ENCODE measurements around the gene CTDSP2. TPM values are rescaled to one million over a fixed set of nuclear protein-coding genes. Genes with fewer than 3 reads are reported as not detected.

The CTDSP2 gene
- total RNA-seq, 1 donor from 2014 or later = 129 TPM

DNA sequence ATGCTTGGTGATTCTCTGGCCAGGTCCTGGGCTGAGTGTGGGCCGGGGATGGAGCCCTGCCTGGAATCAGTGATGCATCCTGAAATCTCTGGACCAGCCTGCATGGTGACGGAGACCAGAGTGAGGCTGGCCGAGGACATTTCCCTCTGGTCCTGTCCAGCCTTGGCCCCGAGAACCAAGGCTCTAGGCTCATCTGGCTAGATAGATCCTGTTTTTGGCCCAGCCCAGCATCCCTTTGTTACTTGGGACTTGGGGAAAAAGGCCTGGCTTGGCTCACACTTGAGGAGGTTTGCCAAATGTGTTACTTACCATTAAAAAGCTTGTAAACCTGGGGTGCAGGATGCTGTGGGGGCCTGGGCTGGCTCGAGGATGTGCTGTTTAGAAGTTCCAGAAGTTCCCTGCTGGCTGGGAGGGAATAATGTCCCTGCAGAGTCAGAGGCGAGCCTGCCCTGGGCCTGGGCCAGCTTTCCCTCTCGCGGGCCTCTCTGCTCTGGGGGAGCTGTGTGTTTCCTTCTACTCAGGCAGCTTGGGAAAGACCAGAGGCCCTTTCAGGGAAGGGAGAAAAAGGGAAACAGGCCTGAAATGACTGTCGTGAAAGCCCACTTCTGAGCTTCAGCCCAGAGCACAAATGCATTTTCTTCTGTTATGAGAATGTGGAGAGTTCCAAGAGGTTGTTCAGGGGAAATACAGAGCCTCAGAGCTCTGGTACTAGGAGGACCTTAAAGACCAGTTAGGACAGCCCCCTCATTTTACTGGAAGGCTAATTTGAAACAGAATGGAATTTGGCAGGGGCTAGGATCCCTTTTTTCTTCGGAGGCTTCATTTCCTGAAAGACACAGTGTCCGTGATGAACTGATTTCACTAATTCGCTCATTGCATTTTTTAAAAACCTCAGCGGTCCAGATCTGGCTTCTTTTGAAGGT is 47.2 kb upstream of the CTDSP2 start:
- intact Hi-C loops (cut with DNase I) = loop anchor here (5.0 kb wide), 1 partner anchor 371 kb away; the partner anchor contains the start of genes DDIT3 and MBD6
- no peaks in the 10 kb centered on the region for H3K27me3 ChIP-seq
- peak in 1 of 2 donors; percentile 96 for DNase-seq (ENCODE audit: low spot score in 2 of 2)
- TF ChIP-seq, protein P1, sequence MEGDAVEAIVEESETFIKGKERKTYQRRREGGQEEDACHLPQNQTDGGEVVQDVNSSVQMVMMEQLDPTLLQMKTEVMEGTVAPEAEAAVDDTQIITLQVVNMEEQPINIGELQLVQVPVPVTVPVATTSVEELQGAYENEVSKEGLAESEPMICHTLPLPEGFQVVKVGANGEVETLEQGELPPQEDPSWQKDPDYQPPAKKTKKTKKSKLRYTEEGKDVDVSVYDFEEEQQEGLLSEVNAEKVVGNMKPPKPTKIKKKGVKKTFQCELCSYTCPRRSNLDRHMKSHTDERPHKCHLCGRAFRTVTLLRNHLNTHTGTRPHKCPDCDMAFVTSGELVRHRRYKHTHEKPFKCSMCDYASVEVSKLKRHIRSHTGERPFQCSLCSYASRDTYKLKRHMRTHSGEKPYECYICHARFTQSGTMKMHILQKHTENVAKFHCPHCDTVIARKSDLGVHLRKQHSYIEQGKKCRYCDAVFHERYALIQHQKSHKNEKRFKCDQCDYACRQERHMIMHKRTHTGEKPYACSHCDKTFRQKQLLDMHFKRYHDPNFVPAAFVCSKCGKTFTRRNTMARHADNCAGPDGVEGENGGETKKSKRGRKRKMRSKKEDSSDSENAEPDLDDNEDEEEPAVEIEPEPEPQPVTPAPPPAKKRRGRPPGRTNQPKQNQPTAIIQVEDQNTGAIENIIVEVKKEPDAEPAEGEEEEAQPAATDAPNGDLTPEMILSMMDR (IDR thresholded peaks at IDR 0.05) = no peak
- peak overlapping the region; percentile 8 to 16 for H3K4me3 ChIP-seq
- no peaks in the 10 kb centered on the region for H3K9me3 ChIP-seq
- peak overlapping the region; percentile 98 to 99 for H3K27ac ChIP-seq
- peaks cover 64 to 86% of the 10 kb centered on the region in 2 donors for H3K4me1 ChIP-seq
- no peaks in the 10 kb centered on the region for H3K36me3 ChIP-seq

DNA sequence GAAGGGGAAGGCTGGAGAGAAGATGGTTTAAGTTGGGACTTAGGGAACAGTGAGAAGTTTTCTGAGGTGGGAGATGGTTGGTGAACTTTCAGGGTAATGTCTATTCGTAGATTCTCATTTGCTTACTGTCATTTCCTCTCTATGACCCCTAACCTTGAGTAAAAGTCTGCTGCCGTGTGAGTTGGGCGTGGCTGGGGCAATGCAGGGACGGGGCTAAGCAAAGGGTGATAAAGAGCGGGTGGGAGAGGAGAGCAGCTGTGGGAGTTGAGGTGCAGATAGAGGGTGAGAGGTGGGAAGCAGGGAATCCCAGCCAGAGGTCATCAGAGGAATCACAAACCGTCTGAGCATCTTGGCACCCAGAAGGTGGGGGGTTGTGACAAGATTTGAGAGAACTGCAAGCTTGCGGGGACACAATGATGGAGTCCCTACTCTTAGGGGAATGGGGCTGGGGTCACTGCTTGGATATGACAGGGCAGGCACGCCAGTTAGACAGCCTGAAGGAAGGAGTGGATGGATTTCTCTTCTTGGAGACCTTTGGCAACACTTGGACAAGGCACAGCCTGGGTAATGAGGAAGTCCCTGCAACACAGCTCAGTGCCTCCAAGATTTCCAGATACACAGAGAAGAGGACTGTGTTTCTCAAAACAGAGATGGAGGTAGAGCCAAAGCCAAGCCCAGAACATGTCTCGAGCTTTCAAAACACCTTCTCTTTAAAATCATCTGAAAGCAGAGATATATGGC is 45.9 kb upstream of the CTDSP2 start:
- Histone ChIP-seq H3K27me3 (no peaks in the 10 kb centered on the region), H3K36me3 (no peaks in the 10 kb centered on the region), H3K27ac (peak overlapping the region; percentile 98 to 99), H3K4me1 (peaks cover 60 to 83% of the 10 kb centered on the region in 2 donors), H3K9me3 (no peaks in the 10 kb centered on the region), H3K4me3 (no peak overlapping the region)
- DNase-seq (ENCODE audit: low spot score in 2 of 2) = no peak
- TF ChIP-seq, protein P1 (IDR thresholded peaks at IDR 0.05) = no peak
- intact Hi-C loops (cut with DNase I) = loop anchor here (5.0 kb wide), 1 partner anchor 370 kb away; the partner anchor contains the start of genes DDIT3 and MBD6

DNA sequence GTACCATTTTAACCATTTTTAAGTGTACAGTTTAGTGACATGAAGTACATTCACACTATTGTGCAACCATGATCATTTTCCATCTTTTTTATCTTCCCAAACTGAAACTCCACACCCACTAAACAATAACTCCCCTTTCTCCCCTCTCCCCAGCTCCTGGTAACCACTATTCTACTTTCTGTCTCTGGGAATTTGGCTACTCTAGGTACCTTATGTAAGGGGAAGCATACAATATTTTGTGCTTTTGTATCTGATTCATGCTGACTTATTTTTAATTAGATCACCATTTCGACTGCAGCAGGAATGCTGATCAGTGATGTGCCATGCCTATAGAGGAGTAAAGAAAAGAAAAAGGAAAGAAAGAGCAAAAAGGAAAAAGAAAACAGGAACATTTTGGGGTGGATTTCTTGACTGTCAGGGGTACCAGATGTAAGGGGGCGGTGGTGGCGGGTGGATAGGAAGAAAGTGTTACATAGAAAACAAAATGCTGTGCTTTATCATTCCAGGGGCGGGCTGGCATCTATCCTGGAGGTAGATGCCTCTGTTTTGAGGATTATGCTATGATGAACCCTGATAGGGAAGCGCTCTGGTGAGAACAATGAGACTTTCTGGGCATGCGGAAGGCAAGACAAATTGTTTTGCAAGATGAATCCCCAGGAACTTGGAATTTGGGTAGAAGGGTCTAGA is 45.2 kb upstream of the CTDSP2 start:
- no peaks in the 10 kb centered on the region for H3K36me3 ChIP-seq
- peaks cover 61 to 86% of the 10 kb centered on the region in 2 donors for H3K4me1 ChIP-seq
- no peaks in the 10 kb centered on the region for H3K9me3 ChIP-seq
- TF ChIP-seq, protein P1 (IDR thresholded peaks at IDR 0.05) = no peak
- no peak overlapping the region for H3K4me3 ChIP-seq
- intact Hi-C loops (cut with DNase I) = loop anchor here (5.0 kb wide), 1 partner anchor 369 kb away; the partner anchor contains the start of genes DDIT3 and MBD6
- no peak for DNase-seq (ENCODE audit: low spot score in 2 of 2)
- peak overlapping the region; percentile 98 to 99 for H3K27ac ChIP-seq
- no peaks in the 10 kb centered on the region for H3K27me3 ChIP-seq

DNA sequence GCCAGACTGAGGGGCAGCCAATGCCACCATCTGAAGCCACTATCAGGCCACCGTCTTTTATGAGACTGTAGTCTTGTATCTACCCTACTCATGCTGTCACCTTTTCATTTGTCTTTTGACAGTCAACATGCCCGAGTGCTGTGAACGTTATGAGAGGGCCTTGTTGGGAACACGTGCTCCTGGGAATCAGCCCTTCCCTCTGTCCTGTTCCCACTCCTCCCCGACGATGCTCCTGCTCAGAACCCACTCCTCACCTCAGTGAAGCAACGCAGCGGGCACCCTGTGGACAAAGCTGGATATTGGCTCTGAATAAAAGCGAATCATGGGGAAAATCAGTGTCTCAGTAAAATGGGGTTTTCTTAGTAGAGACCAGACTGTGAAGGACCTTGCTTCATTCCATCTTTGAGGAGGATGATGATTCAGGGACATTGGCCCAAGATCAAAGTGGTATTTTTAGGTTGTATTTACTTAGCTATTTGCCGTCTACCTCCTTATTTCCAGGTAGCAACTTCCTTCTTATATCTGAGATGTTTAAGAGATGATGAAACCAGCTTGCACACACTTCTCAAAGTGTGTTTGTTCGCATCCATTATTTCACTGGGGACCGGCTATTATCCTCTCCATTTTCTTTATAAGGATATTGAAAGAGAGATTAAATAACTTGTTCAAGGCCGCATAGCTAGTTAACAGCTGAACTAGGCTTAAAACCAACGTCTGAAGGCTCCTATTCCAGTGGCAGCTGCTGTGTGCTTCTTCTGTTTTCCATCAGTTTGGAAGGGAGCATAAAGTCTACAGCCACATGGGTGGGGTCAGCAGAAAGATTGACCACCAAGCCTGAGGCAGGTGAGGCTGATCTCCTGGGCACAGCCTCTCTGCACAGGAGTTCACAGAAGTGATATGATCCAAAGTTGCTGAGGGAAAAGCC is 43.9 kb upstream of the CTDSP2 start:
- Histone ChIP-seq H3K36me3 (no peaks in the 10 kb centered on the region), H3K9me3 (no peaks in the 10 kb centered on the region), H3K27me3 (no peaks in the 10 kb centered on the region), H3K4me1 (peaks cover 55 to 84% of the 10 kb centered on the region in 2 donors), H3K4me3 (no peak overlapping the region), H3K27ac (peak overlapping the region; percentile 98 to 99)
- intact Hi-C loops (cut with DNase I) = loop anchor here (5.0 kb wide), 1 partner anchor 368 kb away; the partner anchor contains the start of genes DDIT3 and MBD6
- DNase-seq (ENCODE audit: low spot score in 2 of 2) = peak in 1 of 2 donors; percentile 1
- TF ChIP-seq, protein P1 (IDR thresholded peaks at IDR 0.05) = no peak
